Activated naive CD8-positive, alpha-beta T cell treated with anti-CD3 and anti-CD28 coated beads, Interleukin-2, amount 10 ng/mL, durations not matched to agents 7 days and 5 days (primary cell): ENCODE data around the gene LCAT. TPM values are rescaled to one million over a fixed set of nuclear protein-coding genes. Genes with fewer than 3 reads are reported as not detected.

Experiments
- ATAC-seq: fragments of 150-1000 bp; cut with Tn5 transposase; one replicate; pipeline ENCODE4 v1.10.0; 2021; ENCODE audit warnings: low read depth, moderate library complexity
- POLR2A ChIA-PET: fragments of 350-600 bp; sonication (Branson Sonifier 250); formaldehyde crosslinking; loops from one replicate; lab custom pipeline; 2021; ENCODE audit warnings: antibody characterized with exemption; lab: Charles Lee
- DNase-seq: peaks from one replicate; pipeline ENCODE4 v3.0.0; 2021
- H3K27ac Mint-ChIP-seq: one replicate; pipeline ENCODE4 v1.8.0; 2022; ENCODE audit warnings: mild to moderate bottlenecking, mixed read lengths
- H3K27me3 Mint-ChIP-seq: one replicate; pipeline ENCODE4 v1.8.0; 2022; ENCODE audit warnings: mild to moderate bottlenecking, moderate library complexity, mixed read lengths
- H3K36me3 Mint-ChIP-seq: one replicate; pipeline ENCODE4 v1.8.0; 2021; ENCODE audit warnings: mild to moderate bottlenecking, mixed read lengths
- H3K4me1 Mint-ChIP-seq: one replicate; pipeline ENCODE4 v1.8.0; 2021; ENCODE audit warnings: mixed read lengths
- H3K4me3 Mint-ChIP-seq: one replicate; pipeline ENCODE4 v1.8.0; 2022; ENCODE audit warnings: mild to moderate bottlenecking, moderate library complexity, mixed read lengths
- H3K9me3 Mint-ChIP-seq: one replicate; pipeline ENCODE4 v1.8.0; 2021; ENCODE audit warnings: mixed read lengths
- total RNA-seq, 2 experiments: library from RNA; stranded (reverse); gene quantifications; one replicate each; pipeline ENCODE4 v1.2.3, GENCODE V29; 2021

LCAT gene
- total RNA-seq, 2 experiments from 2014 or later, result 17.6 to 23.6 TPM

DNA sequence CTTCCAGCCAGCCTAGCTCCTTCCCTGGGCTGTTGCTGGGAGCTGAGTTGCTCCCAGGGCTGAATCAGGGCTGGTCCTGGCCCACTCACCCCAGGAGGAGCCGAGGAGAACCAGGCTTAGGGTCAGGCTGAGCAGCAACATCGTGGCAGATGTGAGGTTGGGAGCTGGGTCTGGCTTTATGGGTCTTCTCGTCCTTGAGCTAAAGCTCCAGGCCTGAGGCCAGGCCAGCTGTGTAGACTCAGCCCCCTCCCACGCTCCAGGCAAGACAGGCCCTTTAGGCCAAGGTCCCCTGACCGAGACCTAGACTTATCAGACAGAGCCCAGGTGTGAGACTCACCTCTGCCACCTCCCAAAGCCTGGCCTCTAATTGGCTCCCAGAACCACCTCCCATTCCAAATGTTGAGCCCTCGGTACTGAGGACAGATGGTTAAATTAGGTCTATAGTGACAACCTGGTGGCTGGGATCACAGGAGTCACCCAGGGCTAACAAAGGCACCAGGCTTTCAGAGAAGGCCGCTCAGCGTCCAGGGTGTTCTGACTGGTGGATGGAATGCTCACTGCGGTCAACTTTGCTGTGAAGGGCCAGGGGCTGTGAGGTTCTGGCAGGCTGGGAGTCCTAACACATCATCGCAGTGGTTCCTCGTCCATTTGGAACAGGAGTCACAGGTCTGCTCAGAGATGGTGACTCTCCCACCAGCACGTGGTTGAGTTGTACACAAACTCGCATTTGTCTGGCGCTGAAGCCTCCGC is 12.0 kb downstream of the LCAT start, which contains the start of gene CTRL:
CTRL (minus strand) TSS at position 151 of the 750 bp plus-strand sequence; CDS start at position 141, 10 bp downstream.
- no peaks in the 10 kb centered on the region for H3K27me3 Mint-ChIP-seq
- no peaks in the 10 kb centered on the region for H3K9me3 Mint-ChIP-seq
- peaks cover 15% of the 10 kb centered on the region for H3K36me3 Mint-ChIP-seq
- peaks cover 11% of the 10 kb centered on the region for H3K4me1 Mint-ChIP-seq
- POLR2A ChIA-PET, result interaction anchor here (1.1 kb wide), 2 partner anchors 9 to 46 kb away, joined by 3 to 8 read pairs; no protein-coding TSS in a partner anchor
- ATAC-seq (no peak), DNase-seq (no peak)
- no peak within 1 kb of the TSS for H3K4me3 Mint-ChIP-seq
- H3K27ac Mint-ChIP-seq, result no peak within 1 kb of the TSS

DNA sequence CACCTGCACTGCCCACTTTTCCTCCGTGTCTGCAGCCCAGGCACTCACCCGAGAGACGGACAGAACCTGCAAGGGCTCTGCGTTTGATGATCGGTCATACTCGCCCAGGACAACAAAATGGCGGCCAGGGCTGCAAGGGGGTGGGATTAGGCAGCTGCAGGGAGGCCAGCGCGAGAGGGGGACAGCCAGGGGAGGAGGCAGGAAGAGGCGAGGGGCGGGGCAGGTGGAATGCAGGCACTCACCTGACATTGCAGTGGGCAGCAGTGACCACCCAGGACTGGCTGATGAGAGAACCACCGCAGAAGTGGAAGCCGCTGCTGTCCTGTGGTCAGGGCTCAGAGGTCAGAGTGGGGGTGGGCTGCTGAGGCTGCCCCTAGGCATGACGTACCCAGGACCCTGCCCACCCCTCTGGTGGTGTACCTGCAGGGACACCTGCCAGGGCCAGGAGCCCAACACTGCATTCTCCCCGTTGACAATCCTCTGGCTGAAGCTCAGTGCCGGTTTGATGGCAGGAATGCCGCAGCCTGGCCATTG is 13.2 kb downstream of the LCAT start:
- POLR2A ChIA-PET, result interaction anchor here (1.1 kb wide), 1 partner anchor 45 kb away, joined by 3 read pairs; no protein-coding TSS in a partner anchor
- Mint-ChIP-seq H3K27ac (no peak overlapping the region), H3K36me3 (peaks cover 13% of the 10 kb centered on the region), H3K4me1 (peaks cover 11% of the 10 kb centered on the region), H3K27me3 (no peaks in the 10 kb centered on the region), H3K4me3 (no peak overlapping the region), H3K9me3 (no peaks in the 10 kb centered on the region)
- DNase-seq (peak; percentile 26), ATAC-seq (no peak)

DNA sequence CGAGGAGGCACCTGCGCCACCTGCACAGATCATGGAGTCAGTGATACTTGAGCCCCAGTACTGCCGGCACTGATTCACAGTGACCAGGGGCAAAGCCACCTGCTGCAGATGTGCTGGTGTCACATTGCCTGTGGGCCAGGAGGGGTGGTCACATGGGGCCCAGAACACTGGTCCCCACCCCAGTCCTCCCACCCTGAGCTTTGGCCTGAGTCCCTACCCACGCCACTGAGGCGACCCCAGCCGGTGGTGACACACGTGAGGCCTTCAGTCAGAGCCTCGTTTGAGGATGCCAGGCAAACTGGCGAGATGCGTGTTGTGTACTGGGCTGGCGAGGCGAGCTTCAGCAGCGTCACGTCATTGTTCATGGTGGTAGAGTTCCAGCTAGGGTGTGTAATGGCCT is 13.7 kb downstream of the LCAT start:
- Mint-ChIP-seq H3K9me3 (no peaks in the 10 kb centered on the region), H3K36me3 (peaks cover 8% of the 10 kb centered on the region), H3K4me3 (no peak overlapping the region), H3K4me1 (peaks cover 7% of the 10 kb centered on the region), H3K27ac (peak overlapping the region; percentile 67), H3K27me3 (no peaks in the 10 kb centered on the region)
- DNase-seq, result peak; percentile 25
- POLR2A ChIA-PET, result no interaction called here
- ATAC-seq, result no peak

DNA sequence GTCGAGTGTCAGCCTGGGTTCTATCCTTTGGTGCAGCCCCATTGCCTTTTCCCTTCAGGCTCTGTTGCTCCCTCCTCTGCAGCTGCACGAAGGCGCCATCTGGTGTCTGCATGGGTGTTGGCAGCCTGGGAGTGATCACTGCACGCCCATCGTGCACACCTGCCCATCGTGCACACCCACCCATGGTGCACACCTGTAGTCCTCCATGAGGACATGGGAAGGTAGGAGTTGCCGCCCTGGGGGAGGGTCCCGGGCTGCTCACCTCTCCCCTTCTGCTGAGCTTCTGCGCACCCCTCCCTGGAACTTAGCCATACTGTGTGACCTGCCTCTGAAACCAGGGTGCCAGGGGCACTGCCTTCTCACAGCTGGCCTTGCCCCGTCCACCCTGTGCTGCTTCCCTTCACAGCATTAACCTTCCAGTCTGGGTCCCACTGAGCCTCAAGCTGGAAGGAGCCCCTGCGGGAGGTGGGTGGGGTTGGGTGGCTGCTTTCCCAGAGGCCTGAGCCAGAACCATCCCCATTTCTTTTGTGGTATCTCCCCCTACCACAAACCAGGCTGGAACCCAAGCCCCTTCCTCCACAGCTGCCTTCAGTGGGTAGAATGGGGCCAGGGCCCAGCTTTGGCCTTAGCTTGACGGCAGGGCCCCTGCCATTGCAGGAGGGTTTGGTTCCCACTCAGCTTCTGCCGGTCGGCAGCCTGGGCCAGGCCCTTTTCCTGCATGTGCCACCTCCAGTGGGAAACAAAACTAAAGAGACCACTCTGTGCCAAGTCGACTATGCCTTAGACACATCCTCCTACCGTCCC is 15.2 kb downstream of the LCAT start:
- no peak overlapping the region for H3K27ac Mint-ChIP-seq
- no peaks in the 10 kb centered on the region for H3K4me1 Mint-ChIP-seq
- ATAC-seq, result peak; percentile 83
- POLR2A ChIA-PET, result interaction anchor here (0.6 to 1.6 kb wide), 4 partner anchors 12 to 45 kb away, joined by 3 to 6 read pairs (median 4); no protein-coding TSS in a partner anchor
- no peaks in the 10 kb centered on the region for H3K27me3 Mint-ChIP-seq
- peaks cover 4% of the 10 kb centered on the region for H3K36me3 Mint-ChIP-seq
- H3K4me3 Mint-ChIP-seq, result no peak overlapping the region
- no peaks in the 10 kb centered on the region for H3K9me3 Mint-ChIP-seq
- peak; percentile 81 for DNase-seq

DNA sequence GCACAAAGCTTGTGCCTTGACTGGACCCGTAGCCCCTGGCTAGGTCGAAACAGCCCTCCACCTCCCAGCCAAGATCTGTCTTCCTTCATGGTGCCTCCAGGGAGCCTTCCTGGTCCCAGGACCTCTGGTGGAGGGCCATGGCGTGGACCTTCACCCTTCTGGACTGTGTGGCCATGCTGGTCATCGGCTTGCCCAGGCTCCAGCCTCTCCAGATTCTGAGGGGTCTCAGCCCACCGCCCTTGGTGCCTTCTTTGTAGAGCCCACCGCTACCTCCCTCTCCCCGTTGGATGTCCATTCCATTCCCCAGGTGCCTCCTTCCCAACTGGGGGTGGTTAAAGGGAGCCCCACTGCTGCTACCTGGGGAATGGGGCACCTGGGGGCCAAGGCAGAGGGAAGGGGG is 15.8 kb downstream of the LCAT start:
- ATAC-seq, result no peak
- Mint-ChIP-seq H3K4me3 (no peak overlapping the region), H3K36me3 (peaks cover 3% of the 10 kb centered on the region), H3K27me3 (no peaks in the 10 kb centered on the region), H3K9me3 (no peaks in the 10 kb centered on the region), H3K27ac (no peak overlapping the region), H3K4me1 (no peaks in the 10 kb centered on the region)
- POLR2A ChIA-PET, result interaction anchor here (1.2 to 1.6 kb wide), 3 partner anchors 13 to 44 kb away, joined by 3 to 6 read pairs (median 4); no protein-coding TSS in a partner anchor
- DNase-seq, result no peak

DNA sequence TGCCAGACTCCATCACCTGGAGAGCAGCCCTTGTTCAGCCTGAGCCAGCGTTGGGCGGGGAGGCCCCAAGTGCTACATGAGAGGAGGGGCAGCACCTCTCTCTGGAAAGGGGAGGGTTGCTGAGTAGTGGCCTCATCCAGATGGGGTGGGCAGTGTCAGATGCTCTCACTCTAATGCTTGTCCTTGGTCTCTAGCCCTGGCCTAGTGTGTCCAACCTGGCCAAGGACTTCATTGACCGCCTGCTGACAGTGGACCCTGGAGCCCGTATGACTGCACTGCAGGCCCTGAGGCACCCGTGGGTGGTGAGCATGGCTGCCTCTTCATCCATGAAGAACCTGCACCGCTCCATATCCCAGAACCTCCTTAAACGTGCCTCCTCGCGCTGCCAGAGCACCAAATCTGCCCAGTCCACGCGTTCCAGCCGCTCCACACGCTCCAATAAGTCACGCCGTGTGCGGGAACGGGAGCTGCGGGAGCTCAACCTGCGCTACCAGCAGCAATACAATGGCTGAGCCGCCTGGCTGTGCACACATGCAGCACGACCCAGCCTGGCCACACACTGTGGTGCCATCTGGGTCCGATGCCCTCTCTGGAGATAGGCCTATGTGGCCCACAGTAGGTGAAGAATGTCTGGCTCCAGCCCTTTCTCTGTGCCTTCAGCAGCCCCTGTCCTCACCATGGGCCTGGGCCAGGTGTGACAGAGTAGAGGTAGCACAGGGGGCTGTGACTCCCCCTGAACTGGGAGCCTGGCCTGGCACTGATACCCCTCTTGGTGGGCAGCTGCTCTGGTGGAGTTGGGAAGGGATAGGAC is 16.6 kb downstream of the LCAT start:
- no peak overlapping the region for H3K27ac Mint-ChIP-seq
- peaks cover 3% of the 10 kb centered on the region for H3K4me1 Mint-ChIP-seq
- ATAC-seq (no peak), DNase-seq (peak; percentile 30)
- peaks cover 3% of the 10 kb centered on the region for H3K36me3 Mint-ChIP-seq
- no peaks in the 10 kb centered on the region for H3K27me3 Mint-ChIP-seq
- no peak overlapping the region for H3K4me3 Mint-ChIP-seq
- no peaks in the 10 kb centered on the region for H3K9me3 Mint-ChIP-seq
- POLR2A ChIA-PET, result interaction anchor here (1.6 kb wide), 1 partner anchor 14 kb away, joined by 3 read pairs; no protein-coding TSS in a partner anchor

DNA sequence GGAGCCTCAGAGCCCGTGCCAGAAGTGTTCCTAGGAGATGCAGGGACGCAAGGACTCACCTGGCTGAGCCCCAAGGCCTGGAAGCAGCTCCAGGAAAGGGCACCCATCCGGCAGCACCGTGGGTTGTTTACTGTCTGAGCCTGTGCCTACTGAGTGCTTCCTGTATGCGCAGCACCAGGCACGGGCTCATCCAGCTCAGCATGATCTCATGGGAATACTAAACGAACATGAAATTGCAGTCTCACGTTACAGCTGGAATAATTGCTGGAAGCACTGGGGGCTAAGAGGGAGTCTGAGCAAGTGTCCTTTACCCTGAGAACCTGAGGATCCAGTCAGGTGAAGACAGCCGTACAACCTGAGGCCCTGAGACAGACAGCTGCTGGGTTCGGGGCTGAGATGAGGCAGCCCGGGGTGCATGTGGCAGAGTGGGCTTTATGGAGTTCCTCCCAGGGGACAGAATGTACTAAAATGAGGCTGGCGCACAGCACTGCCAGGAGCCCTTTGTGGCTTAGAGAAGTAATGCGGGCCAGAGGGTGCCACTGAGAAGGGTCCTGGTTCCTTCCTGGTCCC is 17.7 kb downstream of the LCAT start:
- peak; percentile 29 for DNase-seq
- POLR2A ChIA-PET, result no interaction called here
- H3K27me3 Mint-ChIP-seq, result no peaks in the 10 kb centered on the region
- H3K27ac Mint-ChIP-seq, result no peak overlapping the region
- H3K9me3 Mint-ChIP-seq, result no peaks in the 10 kb centered on the region
- no peak for ATAC-seq
- H3K36me3 Mint-ChIP-seq, result peaks cover 1% of the 10 kb centered on the region
- H3K4me1 Mint-ChIP-seq, result peaks cover 6% of the 10 kb centered on the region
- no peak overlapping the region for H3K4me3 Mint-ChIP-seq

DNA sequence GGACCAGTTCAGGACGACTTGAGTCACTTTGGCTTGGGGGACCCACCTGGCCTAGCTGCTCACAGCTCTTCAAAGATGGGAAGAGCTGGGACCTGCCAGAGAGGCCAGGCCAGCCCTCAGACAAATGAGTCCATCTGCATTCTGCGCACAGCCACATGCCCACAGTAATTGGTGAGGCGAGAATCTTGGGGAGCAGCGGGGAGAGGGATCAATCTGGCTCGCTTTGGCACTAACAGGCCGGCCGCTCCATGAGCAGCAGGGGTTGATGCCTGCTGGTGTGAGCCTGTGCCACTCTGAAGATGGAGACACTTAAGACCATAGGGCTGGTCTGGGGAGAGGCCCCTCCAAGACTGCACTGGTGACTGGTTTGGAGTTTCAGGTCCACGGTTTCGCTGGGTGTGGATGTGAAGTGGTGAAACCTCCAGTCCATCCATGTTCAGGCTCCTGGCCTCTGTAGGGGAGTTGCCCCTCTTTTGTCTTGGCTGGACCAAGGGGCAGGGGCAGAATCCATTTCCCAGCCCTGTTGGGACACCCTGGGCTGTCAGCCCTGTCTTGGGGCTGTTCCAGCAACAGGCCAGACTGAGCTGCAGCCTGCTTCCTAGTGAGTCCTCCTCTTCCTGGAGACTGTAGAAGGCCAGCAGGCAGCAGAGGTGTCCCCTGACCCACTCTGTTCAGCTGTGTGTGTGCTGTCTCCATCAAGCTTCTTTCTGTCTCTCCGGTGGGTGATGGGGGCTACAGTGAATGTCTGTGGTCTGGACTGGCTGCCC is 19.6 kb downstream of the LCAT start:
- H3K4me1 Mint-ChIP-seq, result peaks cover 6% of the 10 kb centered on the region
- H3K9me3 Mint-ChIP-seq, result no peaks in the 10 kb centered on the region
- H3K27ac Mint-ChIP-seq, result no peak overlapping the region
- POLR2A ChIA-PET, result interaction anchor here (0.6 to 1.2 kb wide), 3 partner anchors 10 to 405 kb away, joined by 3 to 4 read pairs (median 4); no protein-coding TSS in a partner anchor
- no peak for DNase-seq
- peaks cover 1% of the 10 kb centered on the region for H3K36me3 Mint-ChIP-seq
- H3K27me3 Mint-ChIP-seq, result no peaks in the 10 kb centered on the region
- no peak for ATAC-seq
- H3K4me3 Mint-ChIP-seq, result no peak overlapping the region

DNA sequence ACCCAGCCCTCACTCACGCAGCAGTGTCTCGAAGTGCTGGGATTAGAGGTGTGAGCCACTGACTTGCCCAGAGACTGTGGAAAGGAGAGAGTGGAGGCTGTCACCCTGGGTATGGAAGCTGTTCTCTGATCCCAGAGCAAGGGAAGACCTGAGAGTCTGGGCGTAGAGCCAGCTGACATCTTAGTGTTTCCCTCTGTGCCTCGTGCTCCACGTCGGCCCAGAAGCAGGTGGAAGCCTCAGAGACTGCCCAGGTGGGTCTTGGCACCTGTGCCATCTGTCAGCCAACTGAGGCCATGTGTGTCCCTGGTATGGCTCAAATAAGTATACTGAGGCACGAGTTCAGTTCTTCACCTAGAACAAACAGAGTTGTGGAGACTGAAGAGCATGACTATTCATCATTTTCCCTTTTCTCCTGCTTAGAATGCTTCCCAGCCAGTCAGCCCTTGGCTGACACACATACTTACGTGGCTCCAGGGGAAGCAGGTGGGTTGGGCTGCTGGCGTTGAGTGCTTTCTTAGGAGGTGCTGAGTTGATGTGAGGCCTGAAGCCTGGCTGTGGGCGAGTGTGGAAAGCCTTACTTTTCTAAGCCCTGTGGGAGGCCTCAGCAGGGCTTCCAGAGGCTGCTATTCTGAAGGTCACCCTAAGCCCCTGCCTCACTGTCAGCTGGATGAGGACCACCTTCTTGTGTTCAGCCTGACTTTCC is 20.4 kb downstream of the LCAT start:
- DNase-seq, result no peak
- Mint-ChIP-seq H3K4me3 (no peak overlapping the region), H3K36me3 (peaks cover 1% of the 10 kb centered on the region), H3K4me1 (peaks cover 6% of the 10 kb centered on the region), H3K27me3 (no peaks in the 10 kb centered on the region), H3K27ac (no peak overlapping the region), H3K9me3 (no peaks in the 10 kb centered on the region)
- POLR2A ChIA-PET, result no interaction called here
- no peak for ATAC-seq

DNA sequence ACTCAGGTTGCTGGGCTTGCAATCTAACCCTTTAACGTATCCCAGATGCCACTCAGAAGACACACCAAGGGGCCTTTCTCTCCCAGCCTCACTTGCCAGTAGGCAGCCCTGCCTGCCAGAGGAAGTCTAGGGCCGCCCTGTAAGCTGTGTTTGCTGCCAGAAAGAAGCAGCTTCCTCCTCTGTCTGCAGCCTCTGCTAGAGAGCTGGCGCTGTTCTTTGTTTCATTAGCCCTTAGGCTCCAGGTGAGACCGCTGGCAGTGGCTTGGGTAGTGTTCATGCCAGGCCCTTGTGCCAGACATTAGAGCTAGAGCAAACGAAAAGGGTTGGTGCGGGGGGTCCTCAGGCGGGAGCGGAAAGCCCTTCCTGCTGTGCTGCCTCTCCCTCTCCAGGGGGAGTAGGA is 21.2 kb downstream of the LCAT start:
- Mint-ChIP-seq H3K4me3 (no peak overlapping the region), H3K9me3 (no peaks in the 10 kb centered on the region), H3K36me3 (no peaks in the 10 kb centered on the region), H3K27me3 (no peaks in the 10 kb centered on the region), H3K4me1 (peaks cover 12% of the 10 kb centered on the region), H3K27ac (no peak overlapping the region)
- POLR2A ChIA-PET, result no interaction called here
- DNase-seq (no peak), ATAC-seq (no peak)

DNA sequence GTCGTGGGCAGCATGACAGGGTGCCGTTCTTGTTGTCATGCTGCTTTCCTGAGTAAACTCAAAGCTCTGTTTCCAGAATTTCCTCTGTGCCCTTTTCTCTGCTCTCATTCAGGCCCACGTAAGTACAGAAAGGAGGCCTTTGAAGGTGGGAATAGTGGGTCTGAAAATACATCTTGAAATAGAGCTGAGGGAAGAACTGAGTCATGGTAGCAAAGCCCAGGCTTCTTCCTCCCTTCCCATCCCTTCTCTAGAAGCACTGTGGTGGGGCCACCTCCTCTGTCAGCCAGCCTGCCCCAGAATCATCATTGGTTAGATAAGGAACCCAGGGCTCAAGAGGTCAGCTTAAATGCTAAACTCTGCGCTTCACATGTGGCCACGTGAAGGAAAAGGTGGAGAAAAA is 21.7 kb downstream of the LCAT start:
- POLR2A ChIA-PET, result no interaction called here
- H3K36me3 Mint-ChIP-seq, result no peaks in the 10 kb centered on the region
- no peaks in the 10 kb centered on the region for H3K27me3 Mint-ChIP-seq
- DNase-seq, result no peak
- H3K4me3 Mint-ChIP-seq, result no peak overlapping the region
- ATAC-seq, result no peak
- peaks cover 17% of the 10 kb centered on the region for H3K4me1 Mint-ChIP-seq
- no peaks in the 10 kb centered on the region for H3K9me3 Mint-ChIP-seq
- H3K27ac Mint-ChIP-seq, result peak overlapping the region; percentile 56
